ENCODE results near the gene P2RY2.
A peak's percentile ranks its signal among the peaks of the same experiment; 100 is the strongest.

Gene P2RY2

GRCh38 chr11:73246303-73246702, 28.2 kb downstream of the P2RY2 start:
- no peak for DNase-seq

- no peak for DNase-seq
These were observed 30.6 kb downstream of the P2RY2 start for GRCh38 chr11:73248526-73249185.

- no peak for DNase-seq
These were observed 31.2 kb downstream of the P2RY2 start for GRCh38 chr11:73249304-73249703.

GRCh38 chr11:73249853-73250783, 32.0 kb downstream of the P2RY2 start:
- DNase-seq, result no peak

GRCh38 chr11:73252577-73253191, 34.6 kb downstream of the P2RY2 start:
- DNase-seq, result peak; percentile 65

GRCh38 chr11:73257342-73258103, 39.4 kb downstream of the P2RY2 start:
- DNase-seq, result no peak

GRCh38 chr11:73258104-73259035, 40.3 kb downstream of the P2RY2 start:
- no peak for DNase-seq

- DNase-seq, result no peak
These were observed 41.5 kb downstream of the P2RY2 start for GRCh38 chr11:73259406-73260126.

- no peak for DNase-seq
These were observed 42.0 kb downstream of the P2RY2 start for GRCh38 chr11:73260127-73260457.

GRCh38 chr11:73262851-73263495, 44.9 kb downstream of the P2RY2 start:
- DNase-seq, result no peak

GRCh38 chr11:73263640-73264039, 45.6 kb downstream of the P2RY2 start:
- DNase-seq, result no peak

GRCh38 chr11:73265278-73265810, 47.3 kb downstream of the P2RY2 start:
- no peak for DNase-seq

- no peak for DNase-seq
These were observed 48.0 kb downstream of the P2RY2 start for GRCh38 chr11:73265853-73266645.

GRCh38 chr11:73266646-73267020, 48.6 kb downstream of the P2RY2 start:
- no peak for DNase-seq

- no peak for DNase-seq
These were observed 49.2 kb downstream of the P2RY2 start for GRCh38 chr11:73267122-73267846.

GRCh38 chr11:73267906-73268540, 49.9 kb downstream of the P2RY2 start:
- no peak for DNase-seq

- no peak for DNase-seq
These were observed 50.7 kb downstream of the P2RY2 start for GRCh38 chr11:73268671-73269271.

- DNase-seq, result peak; percentile 67
These were observed 51.5 kb downstream of the P2RY2 start for GRCh38 chr11:73269459-73270015.
